ENCODE results near the gene SNRPD1. TPM values are rescaled to one million over a fixed set of nuclear protein-coding genes. Genes with fewer than 3 reads are reported as not detected.
"Not testable (repeated sequence)": the region's sequence is repeated elsewhere in the genome, so short reads cannot be mapped to it uniquely, and the experiment has no call there.

SNRPD1 gene
- total RNA-seq, 1 experiment from 2014 or later, result 36.5 TPM

- DNase-seq, result no peak
- Histone ChIP-seq H3K36me3 (replicated peaks; ENCODE audit: control insufficient read depth, insufficient read depth, low read length) (no peaks in the 10 kb centered on the region), H3K4me3 (ENCODE audit: insufficient read depth, low read depth, low read length) (no peak overlapping the region), H3K27me3 (ENCODE audit: control insufficient read depth, insufficient read depth, low read length) (no peaks in the 10 kb centered on the region)
Observed at GRCh38 chr18:21605213-21605612, 6.9 kb upstream of the SNRPD1 start.

GRCh38 chr18:21611401-21612124 is 551 bp upstream of the SNRPD1 start:
- DNase-seq, result peak; percentile 30
- H3K4me3 ChIP-seq (ENCODE audit: insufficient read depth, low read depth, low read length), result 0 out of 2 replicates have a peak overlapping the region, but pooled peaks have one; percentile 14
- H3K27me3 ChIP-seq (ENCODE audit: control insufficient read depth, insufficient read depth, low read length); H3K36me3 ChIP-seq (replicated peaks; ENCODE audit: control insufficient read depth, insufficient read depth, low read length): not testable (repeated sequence)

- peaks cover 12% of the 10 kb centered on the region for H3K36me3 ChIP-seq (replicated peaks; ENCODE audit: control insufficient read depth, insufficient read depth, low read length)
- DNase-seq; H3K4me3 ChIP-seq (ENCODE audit: insufficient read depth, low read depth, low read length); H3K27me3 ChIP-seq (ENCODE audit: control insufficient read depth, insufficient read depth, low read length): not testable (repeated sequence)
Observed at GRCh38 chr18:21621640-21622039, 9.5 kb downstream of the SNRPD1 start.

GRCh38 chr18:21629089-21629832 is 17.1 kb downstream of the SNRPD1 start:
- H3K4me3 ChIP-seq (ENCODE audit: insufficient read depth, low read depth, low read length), result no peak overlapping the region
- no peaks in the 10 kb centered on the region for H3K27me3 ChIP-seq (ENCODE audit: control insufficient read depth, insufficient read depth, low read length)
- H3K36me3 ChIP-seq (replicated peaks; ENCODE audit: control insufficient read depth, insufficient read depth, low read length), result peaks cover 23% of the 10 kb centered on the region
- no peak for DNase-seq

- H3K4me3 ChIP-seq (ENCODE audit: insufficient read depth, low read depth, low read length), result no peak overlapping the region
- no peak for DNase-seq
- H3K27me3 ChIP-seq (ENCODE audit: control insufficient read depth, insufficient read depth, low read length), result no peaks in the 10 kb centered on the region
- peaks cover 18% of the 10 kb centered on the region for H3K36me3 ChIP-seq (replicated peaks; ENCODE audit: control insufficient read depth, insufficient read depth, low read length)
Observed at GRCh38 chr18:21632393-21632792, 20.3 kb downstream of the SNRPD1 start.

DNA sequence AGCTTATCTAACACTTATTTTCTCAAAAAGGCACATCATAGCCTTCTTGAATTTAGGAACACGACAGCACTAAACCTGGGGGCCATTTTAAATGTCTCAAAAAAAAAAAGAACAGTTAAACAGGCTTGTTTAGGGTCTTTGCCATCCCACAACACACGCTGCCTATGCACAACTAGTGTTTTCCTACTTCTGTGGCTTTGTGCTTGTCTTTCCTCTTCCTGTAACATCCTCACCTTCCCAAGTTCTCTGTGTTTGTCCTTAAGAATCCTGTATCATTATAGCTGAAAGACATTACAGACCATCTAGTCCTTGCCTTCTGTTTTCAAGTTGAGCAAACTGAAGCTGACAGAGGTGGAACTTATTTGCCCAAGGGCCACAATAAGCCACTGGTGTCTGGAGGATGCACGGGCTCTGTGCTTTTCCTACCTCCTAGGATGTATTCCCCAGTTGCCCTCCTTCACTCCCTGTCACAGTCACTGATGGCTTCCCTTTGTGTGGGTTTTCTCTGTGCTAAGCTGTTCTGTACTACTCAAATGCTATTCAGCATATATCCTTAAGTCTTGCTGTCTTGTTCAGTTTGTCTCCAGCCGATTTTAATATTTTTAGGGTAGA is 22.6 kb downstream of the SNRPD1 start:
- DNase-seq, result no peak
- H3K27me3 ChIP-seq (ENCODE audit: control insufficient read depth, insufficient read depth, low read length), result no peaks in the 10 kb centered on the region
- H3K4me3 ChIP-seq (ENCODE audit: insufficient read depth, low read depth, low read length), result no peak overlapping the region
- H3K36me3 ChIP-seq (replicated peaks; ENCODE audit: control insufficient read depth, insufficient read depth, low read length), result peaks cover 9% of the 10 kb centered on the region

- Histone ChIP-seq H3K4me3 (ENCODE audit: insufficient read depth, low read depth, low read length) (no peak overlapping the region), H3K27me3 (ENCODE audit: control insufficient read depth, insufficient read depth, low read length) (no peaks in the 10 kb centered on the region), H3K36me3 (replicated peaks; ENCODE audit: control insufficient read depth, insufficient read depth, low read length) (peaks cover 4% of the 10 kb centered on the region)
- DNase-seq, result no peak
Observed at GRCh38 chr18:21636769-21637168, 24.7 kb downstream of the SNRPD1 start.

DNA sequence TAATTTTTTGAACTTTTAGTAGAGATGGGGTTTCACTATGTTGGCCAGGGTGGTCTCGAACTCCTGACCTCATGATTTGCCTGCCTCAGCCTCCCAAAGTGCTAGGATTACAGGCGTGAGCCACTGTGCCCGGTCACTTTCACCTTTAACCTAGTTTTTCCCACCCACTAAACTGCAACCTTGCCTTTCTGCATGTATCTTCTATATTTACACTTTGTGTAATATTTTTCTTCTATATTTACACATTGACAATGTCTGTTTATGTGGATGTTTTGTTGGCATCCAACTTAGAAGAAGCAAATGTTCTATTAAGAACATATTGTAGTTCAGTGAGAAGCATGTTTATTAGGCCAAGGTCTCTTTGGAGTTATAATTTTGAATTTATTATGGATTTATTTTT is 26.7 kb downstream of the SNRPD1 start:
- DNase-seq, result no peak
- peaks cover 2% of the 10 kb centered on the region for H3K36me3 ChIP-seq (replicated peaks; ENCODE audit: control insufficient read depth, insufficient read depth, low read length)
- no peaks in the 10 kb centered on the region for H3K27me3 ChIP-seq (ENCODE audit: control insufficient read depth, insufficient read depth, low read length)
- no peak overlapping the region for H3K4me3 ChIP-seq (ENCODE audit: insufficient read depth, low read depth, low read length)

- not testable (repeated sequence) for H3K4me3 ChIP-seq (ENCODE audit: insufficient read depth, low read depth, low read length); DNase-seq; H3K27me3 ChIP-seq (ENCODE audit: control insufficient read depth, insufficient read depth, low read length); H3K36me3 ChIP-seq (replicated peaks; ENCODE audit: control insufficient read depth, insufficient read depth, low read length)
Observed at GRCh38 chr18:21640375-21640774, 28.3 kb downstream of the SNRPD1 start.

DNA sequence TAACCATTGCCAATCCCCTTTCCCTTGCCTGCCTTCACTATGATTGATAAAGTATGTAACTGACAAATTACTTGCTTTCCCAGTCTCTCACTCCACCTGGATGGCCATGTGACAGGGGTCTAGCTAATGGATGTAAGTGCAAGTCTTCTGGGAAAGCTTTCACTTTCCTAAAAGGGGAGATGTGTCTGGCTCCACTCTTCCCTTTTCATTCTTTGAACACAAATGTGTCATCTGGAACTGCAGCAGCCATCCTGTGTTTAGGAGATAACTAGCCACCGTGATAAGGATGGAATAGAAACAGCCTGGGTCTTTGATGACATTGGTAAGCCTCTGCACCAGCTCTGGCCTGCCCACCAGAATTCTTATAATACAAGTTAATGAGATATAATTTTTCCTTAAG is 38.2 kb downstream of the SNRPD1 start:
- DNase-seq, result no peak
- no peaks in the 10 kb centered on the region for H3K27me3 ChIP-seq (ENCODE audit: control insufficient read depth, insufficient read depth, low read length)
- H3K4me3 ChIP-seq (ENCODE audit: insufficient read depth, low read depth, low read length), result no peak overlapping the region
- no peaks in the 10 kb centered on the region for H3K36me3 ChIP-seq (replicated peaks; ENCODE audit: control insufficient read depth, insufficient read depth, low read length)

DNA sequence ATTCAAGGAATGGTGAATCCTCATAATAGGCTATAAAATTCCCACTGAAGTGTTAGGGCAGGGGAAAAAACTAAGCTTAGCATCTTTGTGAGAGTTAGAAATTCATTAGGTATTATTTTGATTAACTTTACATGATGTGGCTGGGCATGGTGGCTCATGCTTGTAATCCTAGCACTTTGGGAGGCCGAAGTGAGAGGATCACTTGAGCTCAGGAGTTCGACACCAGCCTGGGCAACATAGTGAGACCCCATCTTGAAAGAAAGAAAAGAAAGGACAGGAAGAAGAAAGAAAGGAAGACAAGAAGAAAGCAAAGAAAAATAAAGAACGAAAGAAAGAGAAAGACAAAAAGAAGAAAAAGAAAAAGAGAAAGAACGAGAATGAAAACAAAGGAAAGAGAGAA is 40.0 kb downstream of the SNRPD1 start:
- H3K36me3 ChIP-seq (replicated peaks; ENCODE audit: control insufficient read depth, insufficient read depth, low read length), result no peaks in the 10 kb centered on the region
- DNase-seq, result no peak
- H3K27me3 ChIP-seq (ENCODE audit: control insufficient read depth, insufficient read depth, low read length), result no peaks in the 10 kb centered on the region
- no peak overlapping the region for H3K4me3 ChIP-seq (ENCODE audit: insufficient read depth, low read depth, low read length)

DNA sequence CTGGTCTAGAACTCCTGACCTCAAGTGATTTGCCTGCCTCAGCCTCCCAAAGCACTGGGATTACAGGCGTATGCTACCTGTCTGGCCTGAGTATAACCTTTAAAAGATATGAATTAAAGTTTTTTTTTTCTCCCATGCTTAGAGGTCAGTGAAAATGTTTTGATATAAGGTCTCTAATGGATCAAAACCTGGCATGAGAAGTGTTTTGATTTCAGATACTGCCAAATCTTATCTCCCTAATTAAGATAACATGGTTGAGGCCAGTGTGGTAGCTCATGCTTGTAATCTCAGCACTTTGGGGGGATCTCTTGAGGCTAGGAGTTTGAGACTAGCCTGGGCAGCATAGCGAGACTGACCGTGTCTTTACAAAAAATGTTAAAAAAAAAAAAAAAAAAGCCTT is 41.2 kb downstream of the SNRPD1 start:
- Histone ChIP-seq H3K4me3 (ENCODE audit: insufficient read depth, low read depth, low read length) (no peak overlapping the region), H3K36me3 (replicated peaks; ENCODE audit: control insufficient read depth, insufficient read depth, low read length) (no peaks in the 10 kb centered on the region), H3K27me3 (ENCODE audit: control insufficient read depth, insufficient read depth, low read length) (no peaks in the 10 kb centered on the region)
- DNase-seq, result no peak

DNA sequence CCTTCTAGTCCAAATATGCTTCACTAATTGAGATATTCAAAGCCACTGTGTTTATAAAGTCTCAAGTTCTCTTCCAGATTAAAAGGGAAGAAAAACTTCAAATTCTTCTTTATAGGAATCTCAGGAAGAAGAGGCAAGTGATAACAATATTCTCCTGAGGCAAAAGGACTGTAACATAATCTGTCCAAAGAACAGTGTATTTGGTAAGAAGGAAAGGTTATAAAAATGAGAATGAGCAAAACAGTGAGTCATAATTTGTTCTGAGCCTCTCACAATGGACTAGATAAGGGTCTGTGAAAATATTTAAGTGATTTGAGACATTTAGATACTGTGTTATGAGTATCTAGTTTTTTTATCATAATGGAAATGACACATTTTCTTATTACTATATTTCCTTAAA is 44.3 kb downstream of the SNRPD1 start:
- no peak overlapping the region for H3K4me3 ChIP-seq (ENCODE audit: insufficient read depth, low read depth, low read length)
- DNase-seq, result no peak
- H3K36me3 ChIP-seq (replicated peaks; ENCODE audit: control insufficient read depth, insufficient read depth, low read length), result no peaks in the 10 kb centered on the region
- H3K27me3 ChIP-seq (ENCODE audit: control insufficient read depth, insufficient read depth, low read length), result no peaks in the 10 kb centered on the region

GRCh38 chr18:21660078-21660477 is 48.0 kb downstream of the SNRPD1 start:
- H3K4me3 ChIP-seq (ENCODE audit: insufficient read depth, low read depth, low read length), result no peak overlapping the region
- H3K36me3 ChIP-seq (replicated peaks; ENCODE audit: control insufficient read depth, insufficient read depth, low read length), result no peaks in the 10 kb centered on the region
- no peaks in the 10 kb centered on the region for H3K27me3 ChIP-seq (ENCODE audit: control insufficient read depth, insufficient read depth, low read length)
- no peak for DNase-seq

DNA sequence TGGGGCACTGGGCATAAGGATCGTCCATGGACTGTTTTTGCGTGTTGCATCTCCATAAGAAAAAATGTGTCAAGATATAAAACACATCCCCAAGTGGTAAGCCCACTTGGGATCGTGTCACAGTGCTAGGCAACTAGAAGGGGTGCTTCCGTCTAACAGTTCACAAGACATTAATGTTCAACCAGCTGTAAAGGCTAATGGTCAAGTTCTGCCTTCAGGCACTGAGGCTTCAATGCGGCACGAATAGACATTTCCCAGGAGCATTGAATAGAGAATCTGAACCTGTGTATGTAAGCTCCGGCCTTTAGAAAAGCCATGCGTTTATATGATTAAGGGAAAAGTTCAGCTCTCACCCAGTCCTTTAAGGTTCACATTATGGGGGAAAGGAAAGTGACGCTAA is 50.5 kb downstream of the SNRPD1 start:
- Histone ChIP-seq H3K27me3 (ENCODE audit: control insufficient read depth, insufficient read depth, low read length) (no peaks in the 10 kb centered on the region), H3K36me3 (replicated peaks; ENCODE audit: control insufficient read depth, insufficient read depth, low read length) (no peaks in the 10 kb centered on the region), H3K4me3 (ENCODE audit: insufficient read depth, low read depth, low read length) (no peak overlapping the region)
- no peak for DNase-seq
